ENCODE measurements around the gene CDNF. TPM values are rescaled to one million over a fixed set of nuclear protein-coding genes. Genes with fewer than 3 reads are reported as not detected.
"Not testable (repeated sequence)": the region's sequence is repeated elsewhere in the genome, so short reads cannot be mapped to it uniquely, and the experiment has no call there.

The CDNF gene
- total RNA-seq, 1 donor from 2014 or later = 1.1 TPM

- peak; percentile 91 for DNase-seq (ENCODE audit: low read depth, low spot score)
- peak within 1 kb of the TSS; percentile 99 for H3K4me3 Mint-ChIP-seq
- peaks cover 37% of the 10 kb centered on the region for H3K4me1 Mint-ChIP-seq
- TF ChIP-seq CTCF (conservative IDR thresholded peaks at IDR 0.05) = no peak
- H3K9me3 Mint-ChIP-seq = no peaks in the 10 kb centered on the region
- peaks cover 8% of the 10 kb centered on the region for H3K36me3 Mint-ChIP-seq (ENCODE audit: low read depth)
- H3K27ac Mint-ChIP-seq (ENCODE audit: unreplicated experiment) = peak within 1 kb of the TSS; percentile 99
- no peaks in the 10 kb centered on the region for H3K27me3 Mint-ChIP-seq (ENCODE audit: low read depth)
These were observed 40.7 kb upstream of the CDNF start, which contains the start of gene SUV39H2 for GRCh38 chr10:14878266-14879123. Gene SUV39H2 (plus strand): TSS chr10:14878866. CDS start chr10:14878889, 23 bp downstream.

GRCh38 chr10:14876764-14877163 is 38.9 kb upstream of the CDNF start:
- H3K4me3 Mint-ChIP-seq = peak overlapping the region; percentile 99
- TF ChIP-seq CTCF (conservative IDR thresholded peaks at IDR 0.05) = no peak
- H3K9me3 Mint-ChIP-seq = no peaks in the 10 kb centered on the region
- H3K27ac Mint-ChIP-seq (ENCODE audit: unreplicated experiment) = peak overlapping the region; percentile 92
- peaks cover 28% of the 10 kb centered on the region for H3K4me1 Mint-ChIP-seq
- no peaks in the 10 kb centered on the region for H3K27me3 Mint-ChIP-seq (ENCODE audit: low read depth)
- no peaks in the 10 kb centered on the region for H3K36me3 Mint-ChIP-seq (ENCODE audit: low read depth)
- no peak for DNase-seq (ENCODE audit: low read depth, low spot score)

GRCh38 chr10:14875941-14876340 is 38.1 kb upstream of the CDNF start:
- no peaks in the 10 kb centered on the region for H3K9me3 Mint-ChIP-seq
- H3K27me3 Mint-ChIP-seq (ENCODE audit: low read depth) = no peaks in the 10 kb centered on the region
- no peak for DNase-seq (ENCODE audit: low read depth, low spot score)
- H3K36me3 Mint-ChIP-seq (ENCODE audit: low read depth) = no peaks in the 10 kb centered on the region
- peaks cover 26% of the 10 kb centered on the region for H3K4me1 Mint-ChIP-seq
- H3K27ac Mint-ChIP-seq (ENCODE audit: unreplicated experiment) = no peak overlapping the region
- peak overlapping the region; percentile 99 for H3K4me3 Mint-ChIP-seq
- no peak for TF ChIP-seq CTCF (conservative IDR thresholded peaks at IDR 0.05)

- Mint-ChIP-seq H3K27me3 (ENCODE audit: low read depth) (no peaks in the 10 kb centered on the region), H3K27ac (ENCODE audit: unreplicated experiment) (no peak overlapping the region), H3K9me3 (no peaks in the 10 kb centered on the region), H3K4me3 (no peak overlapping the region), H3K4me1 (peaks cover 15% of the 10 kb centered on the region), H3K36me3 (ENCODE audit: low read depth) (peaks cover 3% of the 10 kb centered on the region)
- DNase-seq (ENCODE audit: low read depth, low spot score) = no peak
- TF ChIP-seq CTCF (conservative IDR thresholded peaks at IDR 0.05) = no peak
These were observed 35.4 kb upstream of the CDNF start for GRCh38 chr10:14873090-14873760.

GRCh38 chr10:14864871-14865270 is 27.0 kb upstream of the CDNF start:
- DNase-seq (ENCODE audit: low read depth, low spot score); H3K4me1 Mint-ChIP-seq; H3K27ac Mint-ChIP-seq (ENCODE audit: unreplicated experiment); H3K27me3 Mint-ChIP-seq (ENCODE audit: low read depth); H3K4me3 Mint-ChIP-seq; H3K9me3 Mint-ChIP-seq: not testable (repeated sequence)
- H3K36me3 Mint-ChIP-seq (ENCODE audit: low read depth) = peaks cover 19% of the 10 kb centered on the region

GRCh38 chr10:14864466-14864865 is 26.6 kb upstream of the CDNF start:
- not testable (repeated sequence) for DNase-seq (ENCODE audit: low read depth, low spot score); H3K4me3 Mint-ChIP-seq; H3K27ac Mint-ChIP-seq (ENCODE audit: unreplicated experiment); H3K27me3 Mint-ChIP-seq (ENCODE audit: low read depth); H3K9me3 Mint-ChIP-seq; H3K4me1 Mint-ChIP-seq
- peaks cover 16% of the 10 kb centered on the region for H3K36me3 Mint-ChIP-seq (ENCODE audit: low read depth)

Measured in neural crest cell (in vitro differentiated cells).